Neural progenitor cell (in vitro differentiated cells): Measurements from ENCODE around the gene IGFBP4.

ENCODE experiments used
- CTCF ChIP-seq: fragments of 200-600 bp; sonication (generic); IDR thresholded peaks from 2 replicates; pipeline ENCODE4 v1.5.1; 2017; ENCODE audit warnings: antibody characterized with exemption, mild to moderate bottlenecking
- EZH2 ChIP-seq: fragments of 200-600 bp; sonication (generic); IDR thresholded peaks from 2 replicates; pipeline ENCODE4 v1.6.1; 2017; ENCODE audit warnings: antibody characterized with exemption, mild to moderate bottlenecking, moderate library complexity

- TF ChIP-seq CTCF (no peak), EZH2 (no peak)
Observed at GRCh38 chr17:40436636-40437035, 6.6 kb upstream of the IGFBP4 start.
